Erythroblast (primary cell): Measurements from ENCODE around the gene TCF7L2.

Source experiments
- GATA1 ChIP-seq: IDR thresholded peaks from 2 replicates; pipeline ENCODE4 v1.6.1; 2011; ENCODE audit warnings: low read depth, mild to moderate bottlenecking, control low read depth, low read length, moderate library complexity
- POLR2A ChIP-seq: IDR thresholded peaks from 2 replicates; pipeline ENCODE4 v1.6.1; 2011; ENCODE audit warnings: mild to moderate bottlenecking, low read length

- TF ChIP-seq POLR2A (no peak), GATA1 (no peak)
Observed at GRCh38 chr10:113171662-113172061, 221.6 kb downstream of the TCF7L2 start.
